IPS-20b (cell line): ENCODE measurements around the gene ACTA2.

Source experiments
- H3K27ac ChIP-seq: one replicate; pipeline ENCODE4 v1.5.1; 2013; ENCODE audit warnings: low read length
- H3K27me3 ChIP-seq: 2 replicates; pipeline ENCODE4 v1.6.1; 2013; ENCODE audit warnings: mild to moderate bottlenecking, low read length, inconsistent platforms; ENCODE audit not compliant: insufficient read depth
- H3K36me3 ChIP-seq: 2 replicates; pipeline ENCODE4 v1.6.1; 2013; ENCODE audit warnings: low read depth, mild to moderate bottlenecking, inconsistent platforms, low read length, moderate library complexity; ENCODE audit not compliant: insufficient read depth
- H3K4me1 ChIP-seq: 2 replicates; pipeline ENCODE4 v1.6.1; 2013; ENCODE audit warnings: mild to moderate bottlenecking, control low read depth, inconsistent platforms, low read length, moderate library complexity; ENCODE audit not compliant: insufficient read depth
- H3K4me3 ChIP-seq: 2 replicates; pipeline ENCODE4 v1.5.1; 2013; ENCODE audit warnings: mild to moderate bottlenecking, low read length, inconsistent platforms
- H3K9ac ChIP-seq: 2 replicates; pipeline ENCODE4 v1.6.1; 2013; ENCODE audit warnings: low read depth, mild to moderate bottlenecking, inconsistent platforms, low read length, moderate library complexity
- H3K9me3 ChIP-seq: 2 replicates; pipeline ENCODE4 v1.6.1; 2013; ENCODE audit warnings: mild to moderate bottlenecking, low read depth, low read length, inconsistent platforms; ENCODE audit not compliant: insufficient read depth

Gene ACTA2

DNA sequence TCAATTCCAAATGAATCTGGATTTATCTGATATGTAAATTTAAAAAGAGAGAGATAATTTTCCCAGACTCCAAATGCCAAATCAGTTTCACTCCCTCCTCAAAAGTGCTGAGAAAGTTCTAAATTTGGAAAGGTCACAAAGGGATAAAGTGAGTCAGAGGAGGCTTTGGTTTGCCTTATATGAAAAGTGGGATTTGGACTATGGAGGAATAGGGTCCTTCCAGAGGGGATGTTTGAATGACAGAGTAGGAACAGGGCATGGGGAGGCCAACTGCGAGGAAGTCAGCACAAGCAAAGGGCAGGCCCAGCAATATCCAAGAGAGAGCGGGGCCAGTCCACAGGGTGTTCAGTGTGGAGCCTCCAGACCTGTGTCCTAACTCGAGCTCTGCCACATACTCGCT is 28.2 kb upstream of the ACTA2 start:
- peaks cover 3% of the 10 kb centered on the region; the same call in 1 of the 2 replicates for H3K4me1 ChIP-seq
- H3K27ac ChIP-seq: no peak overlapping the region

DNA sequence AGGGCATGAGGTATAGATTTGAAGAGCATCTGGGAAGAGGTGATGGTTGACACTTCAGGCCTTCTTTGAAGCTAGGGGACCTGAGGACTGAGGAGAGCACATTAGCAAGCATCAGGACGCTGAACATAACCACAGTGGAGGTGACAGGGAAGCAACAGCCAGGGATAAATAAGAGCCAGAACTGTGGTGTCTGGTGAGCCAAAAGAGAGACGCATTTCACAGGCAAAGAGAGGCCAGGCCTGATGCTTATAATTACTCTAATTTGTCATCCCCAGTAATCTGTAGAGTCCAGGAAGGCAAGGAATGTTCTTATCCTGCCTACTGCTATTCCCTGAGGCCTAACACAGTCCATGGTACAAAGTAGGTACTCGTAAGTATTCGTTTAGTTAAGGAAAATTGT is 27.7 kb upstream of the ACTA2 start:
- Histone ChIP-seq H3K4me3 (no peak overlapping the region), H3K9me3 (no peaks in the 10 kb centered on the region), H3K4me1 (peaks cover 3% of the 10 kb centered on the region; the same call in 1 of the 2 replicates), H3K27ac (no peak overlapping the region), H3K9ac (no peak overlapping the region), H3K36me3 (no peaks in the 10 kb centered on the region), H3K27me3 (no peaks in the 10 kb centered on the region)

More for the DNA sequence above, 28.2 kb upstream of the ACTA2 start:
- Histone ChIP-seq H3K9ac (no peak overlapping the region), H3K36me3 (no peaks in the 10 kb centered on the region), H3K9me3 (no peaks in the 10 kb centered on the region), H3K4me3 (no peak overlapping the region), H3K27me3 (no peaks in the 10 kb centered on the region)

DNA sequence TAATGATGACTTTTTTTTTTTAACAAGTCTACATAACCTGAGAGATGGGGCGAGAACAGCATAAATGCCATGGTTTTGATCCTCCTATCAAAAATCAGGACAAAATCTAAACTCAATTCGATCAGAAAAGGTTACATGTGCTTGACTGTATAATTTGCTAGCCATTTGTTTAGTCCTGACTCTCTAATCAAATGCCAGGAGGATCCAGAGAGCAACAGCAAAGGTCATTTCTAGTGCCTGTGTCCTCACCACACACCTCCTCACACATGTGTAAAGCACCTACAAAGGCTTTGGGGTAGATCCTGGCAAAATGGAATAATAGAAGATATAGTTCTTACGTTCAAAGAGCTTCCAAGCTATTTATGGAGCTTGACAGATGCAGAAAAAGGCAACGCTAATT is 27.0 kb upstream of the ACTA2 start:
- Histone ChIP-seq H3K27ac (no peak overlapping the region), H3K36me3 (no peaks in the 10 kb centered on the region), H3K4me1 (peaks cover 3% of the 10 kb centered on the region; the same call in 1 of the 2 replicates), H3K27me3 (no peaks in the 10 kb centered on the region), H3K4me3 (no peak overlapping the region), H3K9me3 (no peaks in the 10 kb centered on the region), H3K9ac (no peak overlapping the region)

DNA sequence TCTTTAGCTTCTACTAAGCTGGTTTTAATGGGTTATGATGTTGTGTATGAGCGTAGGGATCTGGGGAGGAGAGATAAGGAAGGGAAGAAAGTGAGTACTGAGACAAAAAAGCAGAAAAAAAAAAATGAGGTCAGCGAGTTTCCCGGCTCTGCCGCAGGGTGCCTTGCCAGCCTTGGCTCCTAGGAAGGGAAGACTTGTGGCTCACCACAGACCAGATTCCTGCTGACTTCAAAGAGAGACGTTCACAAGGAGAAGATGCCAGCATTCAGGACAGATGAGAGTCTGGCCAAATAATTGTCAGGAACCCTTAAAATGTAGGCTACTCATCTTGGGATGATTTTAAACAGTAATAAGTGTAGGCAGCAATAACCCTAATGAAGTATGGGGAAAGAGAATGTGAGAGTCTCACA is 26.6 kb upstream of the ACTA2 start:
- H3K27me3 ChIP-seq: no peaks in the 10 kb centered on the region
- no peak overlapping the region for H3K27ac ChIP-seq
- no peak overlapping the region for H3K9ac ChIP-seq
- H3K36me3 ChIP-seq: no peaks in the 10 kb centered on the region
- peaks cover 3% of the 10 kb centered on the region; the same call in 1 of the 2 replicates for H3K4me1 ChIP-seq
- no peaks in the 10 kb centered on the region for H3K9me3 ChIP-seq
- H3K4me3 ChIP-seq: no peak overlapping the region

DNA sequence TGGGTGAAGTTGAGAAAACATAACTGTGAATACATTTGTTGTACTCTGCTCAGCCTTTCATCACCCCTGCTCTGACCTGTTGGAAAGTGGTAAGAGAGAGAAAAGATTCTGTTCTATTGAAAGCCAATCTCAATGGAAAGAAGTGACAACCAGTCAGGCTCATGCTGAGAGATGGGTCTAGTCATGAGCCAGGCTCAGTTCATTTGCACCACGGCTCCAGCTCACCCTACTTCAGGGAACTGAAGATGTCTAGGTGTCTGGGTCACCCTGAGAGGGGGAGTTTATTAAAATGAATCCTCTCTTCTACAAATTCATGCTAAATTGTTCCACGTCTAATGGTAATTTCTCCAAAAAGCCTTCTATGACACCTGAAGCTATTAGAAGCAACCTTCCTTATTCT is 25.9 kb upstream of the ACTA2 start:
- Histone ChIP-seq H3K36me3 (no peaks in the 10 kb centered on the region), H3K27ac (no peak overlapping the region), H3K9ac (no peak overlapping the region), H3K27me3 (no peaks in the 10 kb centered on the region), H3K9me3 (no peaks in the 10 kb centered on the region), H3K4me3 (no peak overlapping the region), H3K4me1 (peaks cover 3% of the 10 kb centered on the region; the same call in 1 of the 2 replicates)

DNA sequence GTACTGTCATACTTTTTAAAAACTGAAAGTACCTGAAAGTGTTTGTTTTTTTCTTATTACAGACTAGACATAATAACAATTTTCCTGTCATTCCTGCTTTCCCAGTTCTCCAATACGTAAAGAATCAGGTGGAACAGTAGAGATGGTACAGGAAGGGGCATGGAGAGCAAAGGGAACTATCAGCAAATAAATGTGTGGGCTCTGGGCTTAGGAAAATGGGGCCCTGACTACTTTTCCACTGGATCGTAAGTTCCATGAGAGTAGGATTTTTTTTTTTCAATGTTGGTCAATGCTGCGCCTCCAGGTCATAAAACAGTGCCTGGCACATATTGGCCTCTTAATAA is 22.8 kb upstream of the ACTA2 start:
- Histone ChIP-seq H3K27ac (no peak overlapping the region), H3K4me3 (no peak overlapping the region), H3K9ac (no peak overlapping the region)

GRCh38 chr10:88974446-88975376 is 22.1 kb upstream of the ACTA2 start:
- H3K27me3 ChIP-seq: no peaks in the 10 kb centered on the region
- no peak overlapping the region for H3K9ac ChIP-seq
- H3K36me3 ChIP-seq: no peaks in the 10 kb centered on the region
- no peak overlapping the region for H3K4me3 ChIP-seq
- H3K4me1 ChIP-seq: peaks cover 3% of the 10 kb centered on the region; the same call in 1 of the 2 replicates
- H3K27ac ChIP-seq: no peak overlapping the region
- H3K9me3 ChIP-seq: no peaks in the 10 kb centered on the region

More for the DNA sequence above, 22.8 kb upstream of the ACTA2 start:
- H3K27me3 ChIP-seq: no peaks in the 10 kb centered on the region
- H3K36me3 ChIP-seq: no peaks in the 10 kb centered on the region
- no peaks in the 10 kb centered on the region for H3K9me3 ChIP-seq
- H3K4me1 ChIP-seq: peaks cover 3% of the 10 kb centered on the region; the same call in 1 of the 2 replicates

DNA sequence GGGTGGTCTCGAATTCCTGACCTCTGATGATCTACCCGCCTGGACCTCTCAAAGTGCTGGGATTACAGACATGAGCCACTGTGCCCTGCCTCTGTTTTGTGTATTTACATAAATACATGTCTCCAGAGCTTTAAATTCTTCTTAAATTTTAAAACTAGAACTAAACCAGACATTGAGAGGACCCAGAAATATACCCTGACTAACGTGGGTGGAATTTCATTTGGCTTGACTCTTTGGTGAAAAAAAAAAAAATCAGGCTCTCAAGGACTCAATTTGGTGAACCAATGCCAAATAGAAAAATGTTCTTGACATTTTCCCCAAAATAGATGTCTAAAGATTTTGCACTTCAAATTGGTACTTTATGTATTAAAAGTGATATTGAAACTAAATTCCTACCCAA is 21.4 kb upstream of the ACTA2 start:
- Histone ChIP-seq H3K27me3 (no peaks in the 10 kb centered on the region), H3K27ac (no peak overlapping the region), H3K36me3 (no peaks in the 10 kb centered on the region), H3K9me3 (no peaks in the 10 kb centered on the region), H3K4me1 (no peaks in the 10 kb centered on the region; the same call in 1 of the 2 replicates), H3K9ac (no peak overlapping the region), H3K4me3 (no peak overlapping the region)

DNA sequence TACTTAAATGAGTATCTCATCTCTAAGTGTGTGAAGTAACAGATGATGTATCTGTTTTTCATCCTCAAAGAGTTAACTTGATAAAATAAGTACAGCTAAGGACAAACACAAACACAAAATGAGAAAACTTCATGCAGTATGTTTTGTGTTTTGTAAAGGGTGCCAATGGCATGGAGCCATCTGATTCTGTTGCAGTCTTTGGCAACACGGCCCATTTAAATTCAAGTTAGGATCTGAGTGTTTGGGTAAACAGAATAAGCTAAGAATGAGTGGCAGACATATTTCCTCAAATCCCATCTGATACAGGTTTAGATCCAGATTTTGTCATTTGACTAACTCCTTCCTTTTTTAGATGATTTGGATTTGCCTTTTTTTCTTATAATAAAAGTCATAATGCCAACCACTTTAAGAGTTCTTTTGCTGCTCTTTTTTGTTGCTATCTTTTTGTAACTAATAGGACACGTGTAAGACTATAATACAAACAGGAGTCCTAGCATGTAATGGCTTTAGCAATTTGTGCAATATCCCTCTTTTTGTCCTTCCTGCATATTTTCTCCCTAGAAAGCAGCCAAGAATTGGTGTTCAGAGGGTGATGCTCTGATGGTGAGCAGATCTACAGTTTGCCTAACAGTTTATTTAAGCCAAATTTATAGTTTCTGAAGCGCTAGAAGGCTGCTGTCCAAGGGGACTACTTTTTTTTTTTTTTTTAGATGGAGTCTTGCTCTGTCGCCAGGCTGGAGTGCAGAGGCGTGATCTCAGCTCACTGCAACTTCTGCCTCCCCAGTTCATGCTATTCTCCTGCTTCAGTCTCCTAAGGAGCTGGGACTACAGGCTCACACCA is 18.9 kb upstream of the ACTA2 start:
- no peak overlapping the region for H3K9ac ChIP-seq
- no peaks in the 10 kb centered on the region for H3K36me3 ChIP-seq
- H3K27me3 ChIP-seq: no peaks in the 10 kb centered on the region
- H3K4me1 ChIP-seq: no peaks in the 10 kb centered on the region
- no peak overlapping the region for H3K27ac ChIP-seq
- no peaks in the 10 kb centered on the region for H3K9me3 ChIP-seq
- H3K4me3 ChIP-seq: no peak overlapping the region

- Histone ChIP-seq H3K27ac (no peak overlapping the region), H3K36me3 (no peaks in the 10 kb centered on the region), H3K4me1 (no peaks in the 10 kb centered on the region), H3K27me3 (no peaks in the 10 kb centered on the region), H3K4me3 (no peak overlapping the region), H3K9me3 (no peaks in the 10 kb centered on the region), H3K9ac (no peak overlapping the region)
Measured at GRCh38 chr10:88968391-88968790, 15.8 kb upstream of the ACTA2 start.

DNA sequence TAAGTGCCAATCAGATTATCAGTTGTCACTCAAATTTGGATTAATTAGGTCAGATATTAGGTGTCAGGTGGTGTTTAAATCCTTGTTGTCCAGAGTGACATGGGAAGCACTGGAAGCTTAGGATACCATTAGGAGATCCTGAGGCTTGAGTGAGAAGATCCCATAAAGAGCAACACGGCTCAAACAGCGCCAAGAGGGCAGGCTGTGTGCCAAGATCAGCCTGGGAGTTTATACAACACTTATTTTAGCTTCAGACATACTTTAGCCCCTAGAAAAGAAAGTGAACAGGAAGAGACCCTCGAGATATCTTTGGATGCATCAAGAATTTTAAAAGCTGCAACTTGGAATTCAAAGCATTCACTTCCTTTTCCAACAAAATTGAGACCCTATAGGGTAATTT is 14.2 kb upstream of the ACTA2 start:
- Histone ChIP-seq H3K4me3 (no peak overlapping the region), H3K9ac (no peak overlapping the region), H3K36me3 (no peaks in the 10 kb centered on the region), H3K27me3 (no peaks in the 10 kb centered on the region), H3K27ac (no peak overlapping the region), H3K9me3 (no peaks in the 10 kb centered on the region), H3K4me1 (no peaks in the 10 kb centered on the region)
